ENCODE results near the gene ATG10. TPM values are rescaled to one million over a fixed set of nuclear protein-coding genes. Genes with fewer than 3 reads are reported as not detected.
"Not testable (repeated sequence)": the region's sequence is repeated elsewhere in the genome, so short reads cannot be mapped to it uniquely, and the experiment has no call there.

The ATG10 gene
- total and polyA plus RNA-seq, 8 donors: 6.4 to 15.7 (median 11.1) TPM

DNA sequence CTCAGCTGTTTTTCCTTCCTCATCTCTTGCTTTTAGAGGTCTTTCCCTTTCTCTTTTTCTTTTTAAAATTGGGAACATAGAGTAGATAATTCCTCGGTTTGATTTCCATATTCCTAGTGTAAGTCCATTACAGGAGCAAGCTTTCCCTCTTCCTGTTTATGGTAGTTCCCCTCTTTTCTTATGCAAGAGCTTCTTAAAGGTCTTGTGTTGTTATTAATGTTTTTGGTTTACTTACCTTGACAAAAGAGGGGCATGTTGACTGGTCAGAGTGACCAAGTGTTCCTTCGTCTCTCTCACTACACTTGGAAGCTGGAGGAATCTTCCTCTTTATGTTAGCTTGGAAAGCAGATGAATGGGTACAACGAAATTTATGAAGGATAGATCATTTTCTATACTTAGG is 8.3 kb downstream of the ATG10 start:
- no peak overlapping the region for H3K27ac ChIP-seq
- no peak for ATAC-seq
- no peaks in the 10 kb centered on the region for H3K27me3 ChIP-seq
- H3K36me3 ChIP-seq: peaks cover 0 to 3% of the 10 kb centered on the region in 2 donors
- no peak for DNase-seq
- H3K9me3 ChIP-seq: no peaks in the 10 kb centered on the region
- no peak overlapping the region for H3K4me3 ChIP-seq
- H3K4me1 ChIP-seq: peaks cover 0 to 6% of the 10 kb centered on the region in 2 donors
- intact Hi-C loops (cut with DNase I): no loop called here
- no peak for TF ChIP-seq CTCF (IDR thresholded peaks at IDR 0.05)

DNA sequence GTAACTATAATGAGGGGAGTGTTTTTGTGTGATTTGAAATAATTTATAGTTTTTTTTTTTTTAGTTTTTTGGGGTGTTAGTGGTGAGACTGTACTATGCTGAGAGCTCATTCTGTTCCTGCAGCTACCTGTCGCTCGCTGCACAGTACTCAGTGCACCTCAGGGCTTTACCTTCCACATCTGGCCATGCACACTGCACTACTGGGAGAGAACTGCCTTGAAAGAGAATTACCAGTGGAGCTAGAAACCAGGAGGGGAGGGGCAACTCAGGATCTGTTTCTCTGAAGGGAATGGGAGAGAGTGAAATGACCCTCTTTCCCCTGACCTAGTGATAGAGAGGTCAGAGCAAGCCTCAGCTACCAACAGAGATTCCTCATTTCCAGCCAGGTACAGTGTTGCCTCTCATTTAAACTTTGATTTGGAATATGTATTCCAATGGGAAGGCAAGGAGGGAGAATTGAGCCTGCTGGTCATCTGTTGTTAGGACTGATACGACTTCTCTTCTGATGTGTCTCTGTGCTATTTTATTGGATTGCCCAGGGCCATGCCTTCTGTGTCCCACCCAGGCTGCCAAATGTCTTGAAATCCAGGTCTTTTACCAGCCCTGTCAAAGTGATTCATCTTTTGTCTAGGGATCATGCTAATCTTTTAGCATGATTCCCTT is 8.9 kb downstream of the ATG10 start:
- no peaks in the 10 kb centered on the region for H3K9me3 ChIP-seq
- peaks cover 0 to 3% of the 10 kb centered on the region in 2 donors for H3K36me3 ChIP-seq
- intact Hi-C loops (cut with DNase I): no loop called here
- no peaks in the 10 kb centered on the region for H3K27me3 ChIP-seq
- DNase-seq (no peak), ATAC-seq (no peak)
- no peak overlapping the region for H3K27ac ChIP-seq
- peaks cover 0 to 6% of the 10 kb centered on the region in 2 donors for H3K4me1 ChIP-seq
- no peak for TF ChIP-seq CTCF (IDR thresholded peaks at IDR 0.05)
- no peak overlapping the region for H3K4me3 ChIP-seq

DNA sequence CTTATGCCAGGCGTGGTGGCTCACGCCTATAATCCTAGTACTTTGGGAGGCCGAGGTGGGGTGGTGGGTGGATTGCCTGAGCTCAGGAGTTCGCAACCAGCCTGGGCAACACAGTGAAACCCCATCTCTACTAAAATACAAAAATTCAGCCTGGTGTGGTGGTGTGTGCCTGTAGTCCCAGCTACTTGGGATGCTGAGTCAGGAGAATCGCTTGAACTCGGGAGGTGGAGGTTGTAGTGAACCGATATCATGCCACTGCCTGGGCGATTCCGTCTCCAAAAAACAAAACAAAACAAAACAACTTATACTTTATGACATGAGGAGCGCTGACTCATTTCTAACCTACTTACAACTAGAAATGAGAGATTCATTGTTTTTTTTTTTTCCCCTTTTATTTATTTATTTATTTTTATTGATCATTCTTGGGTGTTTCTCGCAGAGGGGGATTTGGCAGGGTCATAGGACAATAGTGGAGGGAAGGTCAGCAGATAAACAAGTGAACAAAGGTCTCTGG is 10.4 kb downstream of the ATG10 start:
- H3K27me3 ChIP-seq; H3K9me3 ChIP-seq; H3K27ac ChIP-seq; intact Hi-C loops (cut with DNase I); DNase-seq; H3K4me3 ChIP-seq; ATAC-seq; H3K4me1 ChIP-seq; H3K36me3 ChIP-seq: not testable (repeated sequence)

- H3K4me1 ChIP-seq; H3K9me3 ChIP-seq; H3K27me3 ChIP-seq; ATAC-seq; H3K36me3 ChIP-seq; intact Hi-C loops (cut with DNase I); H3K4me3 ChIP-seq; DNase-seq; H3K27ac ChIP-seq: not testable (repeated sequence)
Measured at GRCh38 chr5:81983148-81983547, 11.3 kb downstream of the ATG10 start.

DNA sequence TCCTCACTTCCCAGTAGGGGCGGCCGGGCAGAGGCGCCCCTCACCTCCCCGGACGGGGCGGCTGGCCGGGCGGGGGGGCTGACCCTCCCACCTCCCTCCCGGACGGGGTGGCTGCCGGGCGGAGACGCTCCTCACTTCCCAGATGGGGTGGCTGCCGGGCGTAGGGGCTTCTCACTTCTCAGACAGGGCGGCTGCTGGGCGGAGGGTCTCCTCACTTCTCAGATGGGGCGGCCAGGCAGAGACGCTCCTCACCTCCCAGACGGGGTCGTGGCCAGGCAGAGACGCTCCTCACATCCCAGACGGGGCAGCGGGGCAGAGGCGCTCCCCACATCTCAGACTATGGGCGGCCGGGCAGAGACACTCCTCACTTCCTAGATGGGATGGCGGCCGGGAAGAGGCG is 11.7 kb downstream of the ATG10 start:
- H3K27ac ChIP-seq; intact Hi-C loops (cut with DNase I); DNase-seq: not testable (repeated sequence)

DNA sequence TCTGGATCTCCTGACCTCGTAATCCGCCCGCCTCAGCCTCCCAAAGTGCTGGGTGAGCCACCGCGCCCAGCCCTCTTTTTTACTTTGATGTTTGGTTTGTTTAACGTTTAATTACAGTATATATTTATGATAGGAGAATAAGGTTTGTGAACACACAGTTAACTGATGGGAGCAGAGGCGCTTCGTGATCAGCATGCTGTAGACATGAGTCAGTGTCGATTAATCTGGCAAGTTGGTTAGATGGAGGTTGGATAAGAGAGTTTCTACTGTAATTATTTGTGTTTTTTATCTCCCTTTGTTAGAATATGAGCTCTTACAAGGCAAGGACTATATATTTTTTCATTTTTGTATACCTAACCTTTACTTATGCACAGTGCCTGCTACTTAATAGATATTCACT is 14.3 kb downstream of the ATG10 start:
- Histone ChIP-seq H3K27ac (no peak overlapping the region), H3K4me3 (no peak overlapping the region), H3K36me3 (peaks cover 0 to 20% of the 10 kb centered on the region in 2 donors), H3K4me1 (no peaks in the 10 kb centered on the region), H3K27me3 (no peaks in the 10 kb centered on the region), H3K9me3 (no peaks in the 10 kb centered on the region)
- DNase-seq (no peak), ATAC-seq (no peak)
- intact Hi-C loops (cut with DNase I): no loop called here
- no peak for TF ChIP-seq CTCF (IDR thresholded peaks at IDR 0.05)

More for the DNA sequence above, 11.7 kb downstream of the ATG10 start:
- not testable (repeated sequence) for ATAC-seq, H3K36me3 ChIP-seq, H3K27me3 ChIP-seq, H3K4me1 ChIP-seq, H3K9me3 ChIP-seq, H3K4me3 ChIP-seq

- Histone ChIP-seq H3K36me3 (peaks cover 0 to 25% of the 10 kb centered on the region in 2 donors), H3K27me3 (no peaks in the 10 kb centered on the region), H3K4me1 (no peaks in the 10 kb centered on the region), H3K27ac (no peak overlapping the region), H3K4me3 (no peak overlapping the region), H3K9me3 (no peaks in the 10 kb centered on the region)
- intact Hi-C loops (cut with DNase I): no loop called here
- ATAC-seq: no peak
- DNase-seq: no peak
- no peak for TF ChIP-seq CTCF (IDR thresholded peaks at IDR 0.05)
Measured at GRCh38 chr5:81989204-81989603, 17.4 kb downstream of the ATG10 start.

Data from left lung (tissue), 10 donors.